Kidney (tissue), 14 donors: ENCODE measurements around the gene TMEM253. TPM values are rescaled to one million over a fixed set of nuclear protein-coding genes. Genes with fewer than 3 reads are reported as not detected.

Experiments used
- DNase-seq, 5 donors: peaks; one replicate each; pipeline ENCODE4 v3.0.0-alpha.2; 2013 to 2020
- FAIRE-seq: peaks from 2 replicates; lab custom pipeline; 2012; peaks lifted over from hg19 to GRCh38; lab: Jason Lieb, UNC
- H3K27ac ChIP-seq, 2 donors: one replicate each; pipeline ENCODE4 v1.7.0; 2013; ENCODE audit warnings: low read depth in 2 of 2, low read length in 2 of 2, inconsistent platforms in 1 of 2
- H3K27me3 ChIP-seq: one replicate; pipeline ENCODE4 v1.7.1; 2013; ENCODE audit warnings: low read length, inconsistent platforms; ENCODE audit not compliant: control insufficient read depth, insufficient read depth
- H3K36me3 ChIP-seq, 3 donors: one replicate each; pipeline versions ENCODE4 v1.7.0 to v1.7.1; 2013; ENCODE audit warnings: low read length in 3 of 3, control low read depth in 1 of 3, inconsistent platforms in 1 of 3; ENCODE audit not compliant: insufficient read depth in 3 of 3, control insufficient read depth in 2 of 3
- H3K4me1 ChIP-seq, 3 donors: one replicate each; pipeline versions ENCODE4 v1.7.0 to v1.7.1; 2013; ENCODE audit warnings: low read length in 3 of 3, inconsistent platforms in 1 of 3, low read depth in 1 of 3; ENCODE audit not compliant: control insufficient read depth in 2 of 3, insufficient read depth in 2 of 3
- H3K4me3 ChIP-seq, 3 donors: one replicate each; pipeline versions ENCODE4 v1.7.0 to v1.8.1; 2013; ENCODE audit warnings: low read length in 3 of 3, control low read depth in 1 of 3, inconsistent platforms in 1 of 3
- H3K9ac ChIP-seq, 3 donors: one replicate each; pipeline versions ENCODE4 v1.7.0 to v1.7.1; 2013; ENCODE audit warnings: low read length in 3 of 3, control low read depth in 1 of 3, inconsistent platforms in 1 of 3
- H3K9me3 ChIP-seq, 3 donors: one replicate each; pipeline versions ENCODE4 v1.7.0 to v1.7.1; 2013; ENCODE audit warnings: low read length in 3 of 3, control low read depth in 1 of 3, inconsistent platforms in 1 of 3; ENCODE audit not compliant: control insufficient read depth in 2 of 3, insufficient read depth in 1 of 3
- intact Hi-C: fragments of 100-400 bp; cut with DNase I; formaldehyde crosslinking; loops from one replicate; pipeline ENCODE4 v1.11.1; 2022
- polyA plus RNA-seq: library from polyadenylated mRNA; stranded (reverse); fragments of 350-450 nt; fragmentation: Illumina TruSeq; extraction: RNeasy Lipid Tissue Mini Kit (QIAGEN cat#74804); gene quantifications from one replicate; pipeline ENCODE4 v1.2.3, GENCODE V29; 2014; ENCODE audit warnings: low read depth, low replicate concordance; ENCODE audit not compliant: insufficient read depth
- total RNA-seq: library from RNA; stranded (reverse); fragmentation: NEBNext Ultra II Directional; extraction: Animal tissue kit (Norgen Biotek cat#: 25700); gene quantifications from one replicate; pipeline ENCODE4 v1.2.1, GENCODE V29; 2021
- TF ChIP-seq, protein P1 (sequence below): IDR thresholded peaks from 3 replicates; pipeline ENCODE4 v1.5.1; 2012; ENCODE audit warnings: mild to moderate bottlenecking, moderate library complexity, borderline replicate concordance; ENCODE audit not compliant: insufficient read depth; ENCODE audit errors: extremely low read depth
- donor health status: control.
- donor health status: control.
- donor health status: control.
- donor health status: control.
- donor health status: control.
- donor health status: DM: yes; HTN: yes; CAD: no.
- donor health status: Normal renal cell carcinoma (clear cell type).

Gene TMEM253
- total and polyA plus RNA-seq, 2 donors from 2014 or later = 0.41 to 0.43 TPM

DNA sequence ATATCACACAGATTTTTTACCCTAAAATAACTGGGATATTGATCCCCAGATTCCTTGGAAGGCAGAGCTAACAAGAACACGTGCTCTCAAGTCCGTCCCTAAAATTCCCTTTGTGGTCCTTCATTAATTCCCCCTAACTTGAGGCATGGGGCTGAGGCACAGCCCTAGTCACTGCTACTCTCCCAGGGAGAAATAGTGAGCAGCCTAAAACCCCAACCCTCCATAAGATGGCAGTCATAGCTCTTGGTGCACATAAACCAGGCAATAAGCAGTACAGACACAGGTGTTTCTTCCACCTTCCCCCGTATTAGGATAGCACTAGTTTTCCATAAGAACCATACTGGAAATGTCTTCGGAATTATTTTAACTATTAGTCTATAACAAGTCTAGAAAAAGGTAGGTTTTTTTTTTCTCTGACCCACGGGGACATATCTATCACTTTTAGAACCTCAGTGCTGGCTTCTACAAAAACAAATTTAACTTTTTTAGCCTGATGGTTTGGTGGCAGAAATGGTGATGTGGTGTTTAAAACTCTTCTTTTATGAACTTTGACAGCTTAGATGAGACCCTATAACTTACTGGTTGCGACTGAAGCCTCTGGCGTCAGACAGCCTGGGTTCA is 33.9 kb upstream of the TMEM253 start:
- TF ChIP-seq, protein P1, sequence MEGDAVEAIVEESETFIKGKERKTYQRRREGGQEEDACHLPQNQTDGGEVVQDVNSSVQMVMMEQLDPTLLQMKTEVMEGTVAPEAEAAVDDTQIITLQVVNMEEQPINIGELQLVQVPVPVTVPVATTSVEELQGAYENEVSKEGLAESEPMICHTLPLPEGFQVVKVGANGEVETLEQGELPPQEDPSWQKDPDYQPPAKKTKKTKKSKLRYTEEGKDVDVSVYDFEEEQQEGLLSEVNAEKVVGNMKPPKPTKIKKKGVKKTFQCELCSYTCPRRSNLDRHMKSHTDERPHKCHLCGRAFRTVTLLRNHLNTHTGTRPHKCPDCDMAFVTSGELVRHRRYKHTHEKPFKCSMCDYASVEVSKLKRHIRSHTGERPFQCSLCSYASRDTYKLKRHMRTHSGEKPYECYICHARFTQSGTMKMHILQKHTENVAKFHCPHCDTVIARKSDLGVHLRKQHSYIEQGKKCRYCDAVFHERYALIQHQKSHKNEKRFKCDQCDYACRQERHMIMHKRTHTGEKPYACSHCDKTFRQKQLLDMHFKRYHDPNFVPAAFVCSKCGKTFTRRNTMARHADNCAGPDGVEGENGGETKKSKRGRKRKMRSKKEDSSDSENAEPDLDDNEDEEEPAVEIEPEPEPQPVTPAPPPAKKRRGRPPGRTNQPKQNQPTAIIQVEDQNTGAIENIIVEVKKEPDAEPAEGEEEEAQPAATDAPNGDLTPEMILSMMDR = no peak
- Histone ChIP-seq H3K9me3 (no peaks in the 10 kb centered on the region), H3K27ac (no peak overlapping the region), H3K9ac (no peak overlapping the region), H3K4me1 (peaks cover 4 to 14% (median 12%) of the 10 kb centered on the region in 3 donors), H3K36me3 (no peaks in the 10 kb centered on the region), H3K4me3 (no peak overlapping the region), H3K27me3 (no peaks in the 10 kb centered on the region)
- intact Hi-C loops = no loop called here
- DNase-seq = no peak
- FAIRE-seq = no peak

DNA sequence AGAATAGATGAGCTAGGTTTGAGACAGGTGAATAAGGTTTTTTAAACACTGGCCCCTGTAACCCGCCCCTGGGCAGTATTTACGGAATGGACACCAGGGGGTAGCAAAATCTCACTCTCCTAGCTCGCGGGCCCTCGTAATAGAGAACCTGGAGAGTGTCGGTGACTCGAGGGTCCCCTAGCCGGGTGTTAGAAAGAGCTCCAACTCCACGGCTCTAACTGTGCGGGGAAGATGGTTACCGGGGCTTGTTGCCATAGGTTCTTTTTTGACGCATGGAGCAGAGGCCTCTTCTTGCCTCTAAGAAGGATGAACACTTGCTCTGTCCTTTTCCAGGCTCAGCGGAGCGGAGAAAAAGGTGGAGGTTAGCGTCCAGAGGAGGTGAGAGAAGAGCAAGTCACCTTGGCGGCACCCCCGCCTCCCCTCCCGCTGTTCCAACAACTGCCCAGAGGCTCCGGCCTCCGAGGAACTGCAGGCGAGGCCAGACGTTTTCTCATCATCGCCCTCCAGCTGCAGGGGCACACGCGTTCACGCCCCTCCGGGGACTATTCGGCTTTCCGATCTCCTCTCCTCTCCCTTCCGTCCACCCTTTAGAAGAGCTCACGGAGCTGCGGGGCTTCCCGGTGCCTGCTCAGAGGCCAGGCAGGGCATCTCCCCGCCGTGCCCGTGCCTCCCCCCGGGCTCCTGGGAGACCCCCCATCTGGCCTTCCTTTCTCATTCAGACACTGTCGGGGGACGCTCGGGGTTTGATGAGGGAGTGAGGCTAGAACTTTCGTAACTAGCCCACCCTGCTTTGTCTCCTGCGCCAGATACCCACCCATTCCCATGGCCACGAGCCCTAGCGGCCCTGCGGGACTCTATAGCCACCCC is 32.1 kb upstream of the TMEM253 start:
- H3K36me3 ChIP-seq = peaks cover 0 to 6% (median 4%) of the 10 kb centered on the region in 3 donors
- H3K27me3 ChIP-seq = no peaks in the 10 kb centered on the region
- TF ChIP-seq, protein P1 = peak; percentile 48
- H3K9ac ChIP-seq = peak overlapping the region in 2 of 3 donors; percentile 31 to 75
- H3K4me1 ChIP-seq = peaks cover 6 to 14% (median 12%) of the 10 kb centered on the region in 3 donors
- peak overlapping the region; percentile 36 to 80 (median 44) for H3K4me3 ChIP-seq
- DNase-seq (peak; percentile 75 to 92 (median 82)), FAIRE-seq (no peak)
- H3K9me3 ChIP-seq = no peaks in the 10 kb centered on the region
- H3K27ac ChIP-seq = peak overlapping the region in 1 of 2 donors; percentile 91
- intact Hi-C loops = no loop called here

DNA sequence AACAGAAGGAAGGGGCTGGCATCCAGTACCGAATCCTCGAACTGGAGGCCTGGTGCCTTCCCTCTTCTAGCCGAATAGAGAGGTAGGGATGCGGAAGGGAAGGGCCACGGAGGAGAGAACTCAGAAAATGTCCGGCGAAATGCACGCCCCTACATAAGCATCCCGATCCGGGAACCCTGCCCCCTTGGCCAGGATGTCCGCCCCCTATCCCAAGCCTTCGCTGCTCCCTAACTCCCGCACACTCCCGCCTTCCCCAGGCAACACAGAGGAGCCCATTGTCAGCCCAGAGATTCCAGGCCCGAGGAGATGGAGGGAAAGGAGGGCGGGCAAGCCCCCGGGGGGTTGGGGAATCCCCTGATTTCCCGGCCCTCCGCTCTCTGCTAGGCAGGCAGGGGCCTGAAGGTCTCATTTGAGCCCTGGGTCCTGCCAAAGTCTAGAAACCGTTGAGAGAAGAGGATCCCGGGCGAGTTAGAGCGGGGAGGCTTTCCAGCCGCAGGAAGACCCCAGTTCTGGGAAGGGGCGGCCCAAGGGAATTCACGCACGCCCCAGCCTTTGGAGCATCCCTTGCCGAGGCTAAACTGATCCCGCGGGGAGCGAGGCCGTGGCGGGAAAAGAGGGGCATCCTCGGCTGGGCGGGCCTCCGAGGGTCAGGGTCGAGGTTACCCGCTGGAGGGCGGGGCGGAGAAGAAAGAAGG is 31.3 kb upstream of the TMEM253 start:
- H3K27ac ChIP-seq = peak overlapping the region; percentile 78 to 91
- intact Hi-C loops = no loop called here

More for the DNA sequence above, 31.3 kb upstream of the TMEM253 start:
- no peaks in the 10 kb centered on the region for H3K27me3 ChIP-seq
- DNase-seq = peak; percentile 71 to 85 (median 76)
- H3K4me3 ChIP-seq = peak overlapping the region; percentile 17 to 80 (median 36)
- peaks cover 0 to 6% (median 4%) of the 10 kb centered on the region in 3 donors for H3K36me3 ChIP-seq
- peak overlapping the region in 2 of 3 donors; percentile 63 to 75 for H3K9ac ChIP-seq
- no peak for FAIRE-seq
- TF ChIP-seq, protein P1 = no peak
- H3K9me3 ChIP-seq = no peaks in the 10 kb centered on the region
- H3K4me1 ChIP-seq = peaks cover 6 to 14% (median 12%) of the 10 kb centered on the region in 3 donors
